HS-27A (cell line): ENCODE data around the gene GPD1.
"Not testable (repeated sequence)": the region's sequence is repeated elsewhere in the genome, so short reads cannot be mapped to it uniquely, and the experiment has no call there.

ENCODE experiments used
- DNase-seq: peaks from one replicate; pipeline ENCODE4 v3.0.0-alpha.2; 2012; ENCODE audit warnings: low read depth, missing footprints

Gene GPD1

DNA sequence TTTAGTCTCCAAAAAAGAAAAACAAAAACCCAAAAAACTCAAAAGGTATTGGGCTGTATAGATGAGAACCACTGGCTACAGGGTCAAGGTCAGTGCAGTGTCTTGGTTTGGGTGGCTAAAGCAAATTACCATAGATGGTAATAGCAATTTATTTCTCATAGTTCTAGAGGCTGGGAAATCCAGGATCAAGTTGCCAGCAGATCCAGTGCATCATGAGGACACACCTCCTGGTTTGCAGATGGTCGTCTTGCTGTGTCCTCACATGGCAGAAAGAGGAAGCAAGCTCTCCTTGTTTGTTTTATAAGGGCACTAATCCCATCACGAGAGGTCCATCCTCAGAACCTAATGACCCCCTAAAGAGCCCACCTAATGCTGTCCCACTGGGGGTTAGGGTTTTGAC, 19.4 kb downstream of the GPD1 start:
- no peak for DNase-seq

DNA sequence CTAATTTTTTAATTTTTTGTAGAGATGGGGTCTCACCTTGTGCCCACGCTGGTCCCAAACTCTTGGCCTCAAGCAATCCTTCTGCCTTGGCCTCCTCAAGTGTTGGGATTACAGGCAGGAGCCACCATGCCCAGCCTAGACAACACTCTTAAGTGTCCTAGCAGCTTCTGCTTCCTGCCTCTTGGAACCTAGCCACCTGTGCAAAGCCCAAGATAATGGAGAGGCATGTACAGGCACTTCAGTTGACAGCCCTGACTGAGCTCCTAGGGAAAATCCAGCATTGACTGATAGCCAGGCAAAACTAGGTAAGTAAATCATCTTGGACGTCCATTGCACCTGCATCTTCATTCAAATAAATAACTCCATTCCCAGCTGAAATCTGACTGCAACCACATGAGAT, 23.7 kb downstream of the GPD1 start:
- DNase-seq: no peak

DNA sequence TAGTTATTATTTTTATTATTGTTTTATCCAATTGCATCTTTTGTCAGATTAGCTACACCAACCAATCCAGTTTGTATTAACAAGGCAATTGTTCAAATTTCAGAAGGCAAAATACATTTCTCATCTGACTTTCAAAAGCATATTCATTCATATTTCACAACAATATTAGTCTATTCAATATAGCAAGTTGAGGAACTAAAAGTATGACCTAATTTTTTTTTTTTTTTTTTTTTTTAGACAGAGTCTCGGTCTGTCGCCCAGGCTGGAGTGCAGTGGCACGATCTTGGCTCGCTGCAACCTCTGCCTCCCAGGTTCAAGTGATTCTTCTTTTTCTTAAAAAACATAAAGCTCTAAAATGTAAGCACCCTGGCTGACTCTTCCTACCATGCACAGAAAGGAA, 25.5 kb downstream of the GPD1 start:
- no peak for DNase-seq

DNA sequence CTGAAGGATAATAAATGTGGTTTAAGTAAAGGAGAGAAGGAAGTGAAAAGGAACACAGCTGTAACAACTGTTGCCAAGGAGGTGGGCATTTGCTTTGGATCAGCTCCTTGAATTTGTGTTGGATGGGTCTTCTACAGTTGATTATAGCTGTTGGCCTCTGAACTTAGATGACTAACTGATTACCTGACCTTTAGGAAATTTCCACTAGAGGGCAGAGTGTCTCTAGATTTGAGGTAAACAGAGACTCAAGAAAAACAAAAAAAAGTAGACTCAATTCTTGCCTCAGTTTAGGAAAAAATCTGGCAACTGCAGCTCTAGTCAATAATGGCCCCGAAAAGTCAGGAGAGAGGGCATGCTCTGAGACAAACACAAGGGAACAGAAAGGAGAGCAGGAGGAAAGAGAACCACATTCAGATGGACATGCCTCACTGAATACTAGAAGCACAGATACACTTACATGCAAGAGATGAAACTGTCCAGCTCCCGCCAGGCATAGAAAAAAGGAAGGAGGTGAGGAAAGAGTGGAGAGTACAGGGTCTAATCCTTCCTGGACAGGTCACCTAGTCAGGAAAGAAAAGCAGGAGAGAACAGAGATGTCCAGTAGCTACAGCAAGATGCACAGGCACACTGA, 28.8 kb downstream of the GPD1 start:
- no peak for DNase-seq

DNA sequence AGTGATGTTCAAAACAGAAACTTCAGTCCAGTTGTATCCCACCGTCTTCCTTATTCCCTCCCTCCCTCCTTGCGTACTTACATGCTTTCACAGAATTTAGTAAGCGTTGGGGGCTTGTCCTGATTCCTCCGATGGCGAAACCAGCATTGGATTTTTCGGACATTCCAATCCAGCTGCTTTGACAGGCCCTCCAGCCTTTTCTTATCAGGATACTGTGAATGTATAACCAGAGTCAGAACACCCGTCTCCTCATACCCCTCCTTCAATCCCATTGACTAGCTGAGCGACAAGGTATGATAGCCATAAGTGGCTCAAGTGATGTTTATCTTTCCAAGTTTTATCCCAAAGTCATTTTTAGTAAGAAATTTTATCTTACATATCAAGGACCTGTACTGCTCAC, 39.2 kb downstream of the GPD1 start:
- no peak for DNase-seq

DNA sequence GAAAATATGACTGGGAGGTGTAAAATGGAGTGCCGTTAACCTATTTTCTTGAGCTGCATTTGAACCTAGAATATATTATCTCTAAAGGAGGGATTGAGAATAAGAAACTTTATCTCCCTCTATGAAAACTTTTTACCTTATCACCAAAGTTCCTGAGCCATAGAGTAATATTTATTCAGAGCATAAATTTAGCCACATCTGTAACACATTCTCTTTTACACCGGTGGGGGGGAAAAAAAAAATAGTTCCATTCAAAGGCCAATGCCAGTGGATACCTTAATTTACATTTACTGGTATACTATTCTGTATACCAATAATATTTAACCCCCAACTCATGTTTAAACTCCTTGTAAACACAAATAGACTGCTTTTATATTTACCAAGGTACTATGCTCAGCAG, 41.6 kb downstream of the GPD1 start:
- no peak for DNase-seq

DNA sequence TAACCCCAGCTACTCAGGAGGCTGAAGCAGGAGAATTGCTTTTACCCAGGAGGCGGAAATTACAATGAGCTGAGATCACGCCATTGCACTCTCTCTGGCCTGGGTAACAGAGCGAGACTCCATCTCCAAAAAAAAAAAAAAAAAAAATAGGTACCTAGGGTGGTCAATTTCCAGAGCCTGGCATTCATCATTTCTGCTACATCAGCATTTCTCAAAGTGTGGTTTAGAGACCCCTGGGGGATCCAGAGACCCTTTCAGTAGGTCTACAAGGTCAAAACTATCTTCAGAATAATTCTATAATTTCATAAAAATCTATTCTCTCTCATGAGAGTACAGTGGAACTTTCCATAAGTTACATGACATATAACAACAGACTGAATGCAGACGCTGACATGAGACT, 43.5 kb downstream of the GPD1 start:
- DNase-seq: no peak

DNA sequence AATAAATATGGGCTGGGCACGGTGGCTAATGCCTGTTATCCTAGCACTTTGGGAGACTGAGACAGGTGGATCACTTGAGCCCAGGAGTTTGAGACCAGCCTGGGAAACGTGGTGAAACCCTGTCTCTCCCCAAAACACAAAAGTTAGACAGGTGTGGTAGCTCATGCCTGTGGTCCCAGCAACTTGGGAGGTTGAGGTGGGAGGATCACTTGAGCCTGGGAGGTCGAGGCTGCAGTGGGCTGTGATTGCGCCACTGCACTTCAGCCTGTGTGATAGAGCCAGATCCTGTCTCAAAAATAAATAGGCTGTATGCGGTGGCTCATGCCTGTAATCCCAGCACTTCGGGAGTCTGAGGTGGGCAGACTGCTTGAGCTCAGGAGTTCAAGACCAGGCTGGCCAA, 44.2 kb downstream of the GPD1 start:
- DNase-seq: not testable (repeated sequence)

DNA sequence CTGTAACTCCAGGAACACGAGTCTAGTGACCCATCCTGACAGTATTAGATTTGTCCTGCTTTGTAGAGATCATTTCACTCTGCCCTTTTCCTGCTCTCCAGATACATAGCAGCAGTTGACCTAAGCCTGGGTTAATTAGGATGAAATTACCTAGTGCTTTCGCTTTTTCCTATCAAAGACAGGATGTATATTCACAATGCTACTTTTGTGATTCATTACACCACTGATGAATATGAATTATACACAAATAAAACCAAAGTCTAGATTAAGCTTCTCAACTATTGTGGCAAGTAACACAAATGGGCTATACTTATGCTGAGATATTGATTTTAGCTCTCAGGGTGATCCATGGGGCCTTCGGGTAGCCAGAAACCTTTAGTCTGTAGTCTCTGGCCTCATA, 45.5 kb downstream of the GPD1 start:
- no peak for DNase-seq

DNA sequence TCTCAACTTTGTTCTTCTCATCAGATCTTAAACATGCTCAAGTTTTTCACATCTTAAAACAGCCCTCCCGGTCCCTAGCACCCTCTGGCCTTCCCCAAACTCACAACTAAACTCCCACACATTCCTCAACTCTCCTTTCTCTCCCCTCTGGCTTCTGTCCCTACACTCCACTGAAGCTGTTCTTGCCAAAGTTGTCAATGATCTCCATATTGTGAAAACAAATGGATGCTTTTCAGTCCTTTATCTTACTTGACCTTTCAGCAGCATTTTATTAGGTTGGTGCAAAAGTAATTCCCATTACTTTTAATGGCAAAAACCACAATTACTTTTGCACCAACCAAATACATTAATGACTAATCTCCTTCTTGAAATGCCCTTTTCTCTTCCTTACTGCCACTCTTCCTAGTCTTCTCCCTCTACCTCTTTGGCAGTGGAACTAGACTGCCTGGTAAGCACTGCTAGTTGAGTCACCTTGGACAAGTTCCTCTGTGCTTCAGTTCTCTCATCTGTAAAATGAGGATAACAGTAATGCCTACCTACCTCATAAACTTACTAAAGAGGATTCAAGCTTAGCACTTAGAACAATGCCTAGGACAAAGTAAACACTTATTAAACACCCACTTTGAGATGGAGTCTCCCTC, 47.4 kb downstream of the GPD1 start:
- no peak for DNase-seq

DNA sequence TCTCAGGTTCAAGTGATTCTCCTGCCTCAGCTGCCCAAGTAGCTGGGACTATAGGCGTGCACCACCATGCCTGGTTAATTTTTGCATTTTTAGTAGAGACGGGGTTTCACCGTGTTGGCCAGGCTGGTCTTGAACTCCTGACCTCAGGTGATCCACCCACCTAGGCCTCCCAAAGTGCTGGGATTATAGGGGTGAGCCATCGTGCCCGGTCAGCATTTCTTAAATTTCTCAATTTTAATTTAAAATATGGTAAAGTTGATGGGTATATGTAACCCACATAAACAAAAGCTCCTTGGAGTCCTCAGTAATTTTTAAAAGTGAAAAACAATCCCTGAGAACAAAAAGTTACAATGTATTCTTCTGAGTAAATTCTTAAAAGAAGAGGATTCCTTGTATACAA, 51.1 kb downstream of the GPD1 start:
- DNase-seq: not testable (repeated sequence)

DNA sequence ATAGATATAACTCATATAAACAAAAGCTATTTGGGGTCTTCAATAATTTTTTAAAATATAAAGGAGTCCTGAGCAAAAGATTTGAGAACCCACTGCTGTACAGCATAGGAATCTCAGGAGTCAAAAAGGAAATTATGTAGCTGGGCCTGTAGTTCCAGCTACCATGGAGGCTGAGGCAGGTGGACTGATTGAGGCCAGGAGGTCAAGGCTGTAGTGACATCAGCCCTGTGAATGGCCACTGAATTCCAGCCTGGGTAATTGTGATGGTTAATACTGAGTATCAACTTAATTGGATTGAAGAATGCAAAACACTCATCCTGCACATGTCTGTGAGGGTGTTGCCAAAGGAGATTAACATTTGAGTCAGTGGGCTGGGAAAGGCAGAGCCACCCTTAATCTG, 52.8 kb downstream of the GPD1 start:
- DNase-seq: no peak

DNA sequence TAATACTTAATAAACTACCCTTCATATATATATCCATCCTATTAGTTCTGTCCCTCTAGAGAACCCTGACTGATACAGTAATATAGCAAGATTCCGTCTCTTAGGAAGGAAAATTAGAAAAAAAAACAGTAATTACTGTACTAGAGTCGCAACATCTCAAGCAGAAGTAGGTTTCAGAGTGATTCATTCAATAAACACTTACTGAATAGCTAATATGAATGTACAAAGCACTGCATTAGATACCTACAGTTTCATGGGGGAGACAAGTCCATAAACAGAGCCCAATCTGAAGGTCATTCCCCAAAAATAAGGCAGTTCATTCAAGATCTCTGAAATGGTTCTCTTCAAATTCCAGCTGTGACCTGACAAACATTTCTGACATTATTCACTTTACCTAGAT, 53.5 kb downstream of the GPD1 start:
- no peak for DNase-seq

DNA sequence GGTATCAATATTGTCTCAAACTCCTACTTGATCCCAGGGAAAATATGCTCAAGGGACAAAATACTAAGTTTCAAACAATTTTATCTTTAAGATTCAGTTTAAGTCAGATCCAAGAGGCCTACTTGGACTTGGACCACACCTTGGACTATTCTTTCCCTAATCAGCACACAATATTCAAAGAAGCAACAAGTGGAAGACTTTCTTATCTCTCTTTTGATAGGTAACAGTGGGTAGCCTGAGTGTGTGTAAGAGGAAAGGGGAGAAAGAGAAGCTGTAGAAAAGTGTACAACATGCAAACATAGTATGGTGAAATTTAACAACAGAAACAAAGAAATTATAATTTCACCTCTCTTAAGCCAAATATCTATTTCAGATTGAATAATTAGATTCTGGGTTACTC, 56.8 kb downstream of the GPD1 start:
- DNase-seq: no peak
